HCT116 (cell line): ENCODE measurements around the gene DCAF17. TPM values are rescaled to one million over a fixed set of nuclear protein-coding genes. Genes with fewer than 3 reads are reported as not detected.

Source experiments
- ATAC-seq: fragments of 200-7000 bp; cut with Tn5 transposase; 2 replicates; pipeline ENCODE4 v1.9.1; 2020; ENCODE audit warnings: mild to moderate bottlenecking, moderate library complexity
- BruUV-seq: library from RNA; stranded (reverse); fragments of 400-500 nt; replicated peaks from 2 replicates; lab custom pipeline; 2021; lab: Mats Ljungman, UMichigan
- CTCF ChIA-PET: fragments of 300-600 bp; sonication (Branson Sonifier 250); formaldehyde crosslinking; loops from one replicate; lab custom pipeline; 2021; ENCODE audit warnings: antibody characterized with exemption; lab: Charles Lee
- POLR2A ChIA-PET: fragments of 300-600, 350-600 bp; sonication (Branson Sonifier 250); formaldehyde crosslinking; loops from one replicate; lab custom pipeline; 2021; ENCODE audit warnings: antibody characterized with exemption; lab: Charles Lee
- RAD21 ChIA-PET, 2 experiments: fragments of 300-600 bp; sonication (Branson Sonifier 250); formaldehyde crosslinking; loops; one replicate each; lab custom pipeline; 2023; ENCODE audit warnings: low total read pairs in 2 of 2; ENCODE audit not compliant: uncharacterized antibody in 2 of 2, unreplicated experiment in 2 of 2, low non-redundant PET in 1 of 2; lab: Charles Lee
- DNase-seq: peaks from one replicate; pipeline ENCODE4 v3.0.0-alpha.2; 2010; ENCODE audit warnings: low read depth, low spot score
- H2AFZ ChIP-seq: fragments of 200-600 bp; shearing (Covaris generic), sonication (generic); 2 replicates; pipeline ENCODE4 v1.6.1; 2017; ENCODE audit warnings: low read depth, mixed run types, mixed read lengths, antibody characterized with exemption, low read length; ENCODE audit not compliant: poor library complexity, severe bottlenecking
- H3K27ac ChIP-seq: 2 replicates; pipeline ENCODE4 v1.5.1; 2012; ENCODE audit warnings: low read depth, low read length
- H3K27me3 ChIP-seq: fragments of 200-600 bp; sonication (generic); 2 replicates; pipeline ENCODE4 v1.6.1; 2016; ENCODE audit warnings: mixed run types, low read length, mixed read lengths; ENCODE audit not compliant: insufficient read depth
- H3K36me3 ChIP-seq, 2 experiments: fragments of 200-500 bp in 1 of 2; fragments of 200-600 bp in 1 of 2; sonication (Bioruptor generic) in 1 of 2; sonication (generic) in 1 of 2; 2 replicates each; pipeline versions ENCODE4 v1.5.1 to v1.6.1; 2014 to 2016; ENCODE audit warnings: low read length in 2 of 2, inconsistent platforms in 1 of 2, mixed read lengths in 1 of 2, mixed run types in 1 of 2; ENCODE audit not compliant: insufficient read depth in 2 of 2, control insufficient read depth in 1 of 2
- H3K4me1 ChIP-seq, 2 experiments: fragments of 200-600 bp in 1 of 2; sonication (generic) in 1 of 2; 2 replicates each; pipeline versions ENCODE4 v1.5.1 to v1.6.1; 2012 to 2017; ENCODE audit warnings: low read length in 2 of 2, inconsistent platforms in 1 of 2, mild to moderate bottlenecking in 1 of 2, mixed read lengths in 1 of 2, mixed run types in 1 of 2, moderate library complexity in 1 of 2; ENCODE audit not compliant: insufficient read depth in 2 of 2, control insufficient read depth in 1 of 2
- H3K4me2 ChIP-seq: fragments of 200-600 bp; sonication (generic); 2 replicates; pipeline ENCODE4 v1.6.1; 2017; ENCODE audit warnings: mixed run types, low read length, mixed read lengths
- H3K4me3 ChIP-seq, 2 experiments: fragments of 200-600 bp in 1 of 2; sonication (generic) in 1 of 2; replicated peaks in 1 of 2; 2 replicates each; pipeline ENCODE4 v1.5.1; 2011 to 2016; ENCODE audit warnings: low read length in 2 of 2, control low read depth in 1 of 2, low read depth in 1 of 2, mild to moderate bottlenecking in 1 of 2, mixed read lengths in 1 of 2, mixed run types in 1 of 2
- H3K79me2 ChIP-seq: fragments of 200-600 bp; sonication (generic); 2 replicates; pipeline ENCODE4 v1.6.1; 2017; ENCODE audit warnings: mild to moderate bottlenecking, mixed run types, low read length, moderate library complexity, mixed read lengths; ENCODE audit not compliant: insufficient read depth
- H3K9ac ChIP-seq: fragments of 200-600 bp; sonication (generic); 2 replicates; pipeline ENCODE4 v1.6.1; 2016; ENCODE audit warnings: low read length, mixed read lengths
- H3K9me2 ChIP-seq: fragments of 200-600 bp; sonication (generic), shearing (Covaris generic); 2 replicates; pipeline ENCODE4 v1.6.1; 2017; ENCODE audit warnings: mixed run types, mild to moderate bottlenecking, moderate library complexity; ENCODE audit not compliant: insufficient read depth
- H3K9me3 ChIP-seq, 2 experiments: fragments of 200-500 bp in 1 of 2; fragments of 200-600 bp in 1 of 2; sonication (Bioruptor generic) in 1 of 2; sonication (generic) in 1 of 2; 2 replicates each; pipeline ENCODE4 v1.6.1; 2014 to 2017; ENCODE audit warnings: low read length in 2 of 2, mixed read lengths in 2 of 2, inconsistent platforms in 1 of 2, low read depth in 1 of 2, mild to moderate bottlenecking in 1 of 2, mixed run types in 1 of 2, moderate library complexity in 1 of 2; ENCODE audit not compliant: control insufficient read depth in 1 of 2, insufficient read depth in 1 of 2
- H4K20me1 ChIP-seq: fragments of 200-600 bp; sonication (generic), shearing (Covaris generic); 2 replicates; pipeline ENCODE4 v1.6.1; 2017; ENCODE audit warnings: mixed run types, mild to moderate bottlenecking, moderate library complexity; ENCODE audit not compliant: insufficient read depth
- CEBPB ChIP-seq: IDR thresholded peaks from 2 replicates; pipeline ENCODE4 v1.6.1; 2012; ENCODE audit warnings: low read depth
- ELF1 ChIP-seq: IDR thresholded peaks from 2 replicates; pipeline ENCODE4 v1.6.1; 2012; ENCODE audit warnings: low read depth, borderline replicate concordance
- SP1 ChIP-seq: IDR thresholded peaks from 2 replicates; pipeline ENCODE4 v1.6.1; 2012; ENCODE audit warnings: low read depth
- TCF7L2 ChIP-seq: IDR thresholded peaks from 2 replicates; pipeline ENCODE4 v1.7.0; 2011; ENCODE audit warnings: borderline replicate concordance, inconsistent platforms; ENCODE audit not compliant: insufficient read depth, insufficient read length; ENCODE audit errors: extremely low read depth
- YY1 ChIP-seq: IDR thresholded peaks from 2 replicates; pipeline ENCODE4 v1.6.1; 2011; ENCODE audit warnings: low read length, low read depth, moderate library complexity, mild to moderate bottlenecking; ENCODE audit not compliant: insufficient replicate concordance; ENCODE audit errors: extremely low read depth
- ZFX ChIP-seq: fragments of 450-650 bp; IDR thresholded peaks from 2 replicates; pipeline ENCODE4 v1.6.1; 2017
- intact Hi-C: fragments of 100-400 bp; cut with micrococcal nuclease; formaldehyde crosslinking; loops from 2 replicates; pipeline ENCODE4 v1.10.0; 2022
- total RNA-seq: library from RNA; stranded (reverse); gene quantifications from one replicate; pipeline ENCODE4 v1.2.1, GENCODE V29; 2021; ENCODE audit not compliant: unreplicated experiment
- TF ChIP-seq, protein P1 (sequence below): IDR thresholded peaks from 2 replicates; pipeline ENCODE4 v1.6.1; 2012

Gene DCAF17
- total RNA-seq, 1 experiment from 2014 or later = 17.7 TPM

DNA sequence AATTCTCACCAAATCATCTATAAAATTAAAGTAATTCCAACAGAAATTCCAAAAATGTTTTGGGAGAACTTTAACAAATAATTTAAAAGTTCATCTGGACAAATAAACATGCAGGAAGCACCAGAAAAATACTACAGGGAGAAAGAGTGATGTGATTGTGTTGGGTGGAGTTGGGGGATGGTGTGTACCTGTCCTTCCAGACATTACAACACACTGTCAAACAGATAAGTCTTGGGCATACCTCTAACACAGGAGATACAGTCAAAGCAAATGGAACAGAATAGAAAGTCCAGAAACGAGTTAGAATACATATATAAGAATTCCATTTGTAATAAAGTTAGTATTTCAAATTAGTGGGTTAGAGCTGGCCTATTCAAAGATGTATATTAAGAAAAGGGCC lies 22.8 kb upstream of the DCAF17 start (continued):
- TF ChIP-seq, protein P1, sequence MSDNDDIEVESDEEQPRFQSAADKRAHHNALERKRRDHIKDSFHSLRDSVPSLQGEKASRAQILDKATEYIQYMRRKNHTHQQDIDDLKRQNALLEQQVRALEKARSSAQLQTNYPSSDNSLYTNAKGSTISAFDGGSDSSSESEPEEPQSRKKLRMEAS = no peak
- TF ChIP-seq ZFX (no peak), SP1 (no peak), YY1 (no peak), TCF7L2 (no peak)

DNA sequence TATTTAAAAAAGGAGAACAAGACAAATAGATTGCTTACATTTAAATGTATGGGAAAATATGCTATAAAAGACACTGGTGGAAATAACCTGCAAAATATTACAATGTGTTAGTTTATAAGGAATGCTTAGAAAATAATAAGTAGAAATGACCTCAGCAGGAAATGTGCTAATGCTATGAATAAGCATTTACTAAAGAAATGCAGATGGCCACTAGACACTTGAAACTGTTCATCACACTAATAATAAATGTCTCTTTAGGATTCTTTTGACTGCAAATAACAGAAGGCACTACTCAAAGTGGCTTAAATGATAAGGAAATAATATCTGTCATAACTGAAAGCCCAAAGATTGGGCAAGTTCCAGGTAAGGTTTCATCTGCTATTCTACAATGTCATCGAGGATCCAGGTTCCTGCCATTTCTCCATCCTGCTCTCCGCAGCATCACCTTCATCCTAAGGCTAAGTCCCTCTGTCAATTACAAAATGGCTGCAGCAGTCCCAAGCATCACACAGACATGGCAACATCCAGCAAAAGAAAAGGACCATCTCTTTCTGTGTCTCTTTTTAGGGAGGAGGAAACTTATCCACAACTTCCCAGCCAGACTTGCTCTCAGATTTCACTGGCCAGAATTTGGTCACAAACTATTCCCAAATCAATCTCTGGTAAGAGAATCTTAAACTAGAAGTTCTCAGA lies 22.1 kb upstream of the DCAF17 start:
- Histone ChIP-seq H3K4me1 (no peaks in the 10 kb centered on the region; a peak in 1 of 4 replicates), H3K36me3 (no peaks in the 10 kb centered on the region), H3K27ac (no peak overlapping the region), H3K79me2 (peaks cover 84% of the 10 kb centered on the region), H3K9me3 (no peaks in the 10 kb centered on the region), H3K9me2 (no peaks in the 10 kb centered on the region), H3K4me2 (no peak overlapping the region), H3K4me3 (no peak overlapping the region), H3K9ac (no peak overlapping the region), H3K27me3 (no peaks in the 10 kb centered on the region), H2AFZ (no peak overlapping the region), H4K20me1 (peaks cover 4% of the 10 kb centered on the region; the same call in 1 of the 2 replicates)
- ChIA-PET POLR2A (no interaction called here), RAD21 (no interaction called here), CTCF (no interaction called here)
- no peak for TF ChIP-seq ELF1
- TF ChIP-seq CEBPB = no peak
- intact Hi-C loops = no loop called here
- BruUV-seq = no TSS peak
- no peak for ATAC-seq
- DNase-seq = no peak
